Measurements from ENCODE around the gene FNBP1.
"Not testable (repeated sequence)": the region's sequence is repeated elsewhere in the genome, so short reads cannot be mapped to it uniquely, and the experiment has no call there.

The FNBP1 gene

GRCh38 chr9:129891569-129891968 lies 151.4 kb downstream of the FNBP1 start:
- DNase-seq (ENCODE audit: low read depth) = no peak
- no peak overlapping the region for H3K4me3 ChIP-seq (ENCODE audit: low read length)
- TF ChIP-seq CTCF (IDR thresholded peaks at IDR 0.05; ENCODE audit: insufficient read depth, low read depth, low read length, missing control alignments) = no peak

- not testable (repeated sequence) for DNase-seq (ENCODE audit: low read depth); H3K4me3 ChIP-seq (ENCODE audit: low read length)
Observed at GRCh38 chr9:129890718-129891299, 152.2 kb downstream of the FNBP1 start.

- no peak for TF ChIP-seq CTCF (IDR thresholded peaks at IDR 0.05; ENCODE audit: insufficient read depth, low read depth, low read length, missing control alignments)
- no peak overlapping the region for H3K4me3 ChIP-seq (ENCODE audit: low read length)
- no peak for DNase-seq (ENCODE audit: low read depth)
Observed at GRCh38 chr9:129889941-129890717, 152.9 kb downstream of the FNBP1 start.

GRCh38 chr9:129889122-129889940 lies 153.7 kb downstream of the FNBP1 start:
- H3K4me3 ChIP-seq (ENCODE audit: low read length) = no peak overlapping the region
- no peak for DNase-seq (ENCODE audit: low read depth)
- TF ChIP-seq CTCF (IDR thresholded peaks at IDR 0.05; ENCODE audit: insufficient read depth, low read depth, low read length, missing control alignments) = no peak

- DNase-seq (ENCODE audit: low read depth) = peak; percentile 63
- H3K4me3 ChIP-seq (ENCODE audit: low read length) = no peak overlapping the region
- TF ChIP-seq CTCF (IDR thresholded peaks at IDR 0.05; ENCODE audit: insufficient read depth, low read depth, low read length, missing control alignments) = no peak
Observed at GRCh38 chr9:129888293-129889121, 154.5 kb downstream of the FNBP1 start.

- H3K4me3 ChIP-seq (ENCODE audit: low read length) = no peak overlapping the region
- TF ChIP-seq CTCF (IDR thresholded peaks at IDR 0.05; ENCODE audit: insufficient read depth, low read depth, low read length, missing control alignments) = no peak
- peak; percentile 27 for DNase-seq (ENCODE audit: low read depth)
Observed at GRCh38 chr9:129887334-129888292, 155.4 kb downstream of the FNBP1 start.

Measured in epithelial cell of esophagus (primary cell).